SH-SY5Y (cell line): ENCODE measurements around the gene ASF1A.

Source experiments
- GATA2 ChIP-seq: IDR thresholded peaks from 2 replicates; pipeline ENCODE4 v1.6.1; 2011; ENCODE audit warnings: mild to moderate bottlenecking, low read depth, low read length
- GATA3 ChIP-seq: IDR thresholded peaks from 2 replicates; pipeline ENCODE4 v1.6.1; 2011; ENCODE audit warnings: low read depth, mild to moderate bottlenecking, low read length, moderate library complexity

- TF ChIP-seq GATA3 (no peak), GATA2 (no peak)
Measured at GRCh38 chr6:118844915-118845314, 49.0 kb upstream of the ASF1A start.
